ENCODE data around the gene CCL19. TPM values are rescaled to one million over a fixed set of nuclear protein-coding genes. Genes with fewer than 3 reads are reported as not detected.

Gene CCL19
- total RNA-seq, 1 experiment from 2014 or later = not detected

DNA sequence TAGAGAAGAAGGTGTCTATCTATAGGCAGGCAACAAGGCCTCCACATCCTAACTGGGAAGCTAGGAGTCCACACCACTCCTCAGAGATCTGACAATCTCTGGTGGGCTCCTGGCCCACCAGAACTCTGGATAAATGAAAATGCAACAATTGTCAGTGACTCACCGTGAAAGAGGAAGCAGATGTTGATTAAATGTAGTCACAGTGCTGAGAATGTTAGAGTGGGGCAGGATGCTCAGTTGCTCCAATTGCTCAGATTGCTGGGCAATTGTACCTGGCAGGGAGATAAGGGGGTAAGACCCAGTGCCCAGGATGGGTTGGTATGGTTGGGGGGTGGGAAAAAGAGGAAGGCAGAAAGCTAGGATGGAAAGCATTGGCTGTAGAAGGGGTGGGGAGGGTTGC is 4.3 kb downstream of the CCL19 start:
- Histone ChIP-seq H3K36me3 (ENCODE audit: insufficient read depth, low read length, poor library complexity, severe bottlenecking) (no peaks in the 10 kb centered on the region), H3K27me3 (replicated peaks; ENCODE audit: insufficient read depth, low read depth, low read length, poor library complexity) (no peaks in the 10 kb centered on the region), H3K9me3 (ENCODE audit: low read depth, low read length, poor library complexity, severe bottlenecking) (no peaks in the 10 kb centered on the region), H3K4me3 (ENCODE audit: low read depth, low read length, poor library complexity, severe bottlenecking) (no peak overlapping the region), H3K27ac (ENCODE audit: low read depth, low read length, poor library complexity, severe bottlenecking) (no peak overlapping the region), H3K4me1 (ENCODE audit: insufficient read depth, low read length, poor library complexity, severe bottlenecking) (no peaks in the 10 kb centered on the region)
- no TSS peak for BruUV-seq (replicated peaks)
- intact Hi-C loops (cut with micrococcal nuclease; ENCODE audit: unreplicated experiment) = no loop called here
- TF ChIP-seq, protein P1, sequence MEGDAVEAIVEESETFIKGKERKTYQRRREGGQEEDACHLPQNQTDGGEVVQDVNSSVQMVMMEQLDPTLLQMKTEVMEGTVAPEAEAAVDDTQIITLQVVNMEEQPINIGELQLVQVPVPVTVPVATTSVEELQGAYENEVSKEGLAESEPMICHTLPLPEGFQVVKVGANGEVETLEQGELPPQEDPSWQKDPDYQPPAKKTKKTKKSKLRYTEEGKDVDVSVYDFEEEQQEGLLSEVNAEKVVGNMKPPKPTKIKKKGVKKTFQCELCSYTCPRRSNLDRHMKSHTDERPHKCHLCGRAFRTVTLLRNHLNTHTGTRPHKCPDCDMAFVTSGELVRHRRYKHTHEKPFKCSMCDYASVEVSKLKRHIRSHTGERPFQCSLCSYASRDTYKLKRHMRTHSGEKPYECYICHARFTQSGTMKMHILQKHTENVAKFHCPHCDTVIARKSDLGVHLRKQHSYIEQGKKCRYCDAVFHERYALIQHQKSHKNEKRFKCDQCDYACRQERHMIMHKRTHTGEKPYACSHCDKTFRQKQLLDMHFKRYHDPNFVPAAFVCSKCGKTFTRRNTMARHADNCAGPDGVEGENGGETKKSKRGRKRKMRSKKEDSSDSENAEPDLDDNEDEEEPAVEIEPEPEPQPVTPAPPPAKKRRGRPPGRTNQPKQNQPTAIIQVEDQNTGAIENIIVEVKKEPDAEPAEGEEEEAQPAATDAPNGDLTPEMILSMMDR (conservative IDR thresholded peaks at IDR 0.05; ENCODE audit: low read depth, low read length) = no peak
- TF ChIP-seq EZH2 (IDR thresholded peaks at IDR 0.05; ENCODE audit: borderline replicate concordance, low read depth, low read length, poor library complexity, severe bottlenecking) = no peak
- ChIA-PET CTCF (no interaction called here), POLR2A (ENCODE audit: low non-redundant PET) (no interaction called here)
- no peak for DNase-seq (ENCODE audit: low spot score)

DNA sequence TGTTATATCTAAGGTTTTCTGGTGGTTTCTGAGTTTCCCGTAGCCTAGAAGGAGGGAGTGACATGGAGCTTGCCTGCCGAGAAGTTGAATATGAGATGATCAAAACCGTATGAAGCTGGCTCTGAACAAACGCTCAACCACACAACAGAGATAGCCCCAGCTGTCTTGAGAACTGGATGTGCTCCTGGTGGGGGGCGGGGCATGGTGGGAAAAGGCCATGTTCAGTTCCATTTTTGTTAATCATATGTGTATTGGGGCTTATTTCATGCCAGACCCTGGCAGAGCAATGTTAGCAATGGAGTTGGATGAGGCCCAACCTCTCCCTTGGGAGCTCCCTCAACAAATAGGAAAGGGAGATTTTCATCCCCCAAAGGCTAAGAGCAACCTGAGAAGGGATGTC is 4.8 kb downstream of the CCL19 start:
- Histone ChIP-seq H3K36me3 (ENCODE audit: insufficient read depth, low read length, poor library complexity, severe bottlenecking) (no peaks in the 10 kb centered on the region), H3K9me3 (ENCODE audit: low read depth, low read length, poor library complexity, severe bottlenecking) (no peaks in the 10 kb centered on the region), H3K27ac (ENCODE audit: low read depth, low read length, poor library complexity, severe bottlenecking) (no peak overlapping the region), H3K4me1 (ENCODE audit: insufficient read depth, low read length, poor library complexity, severe bottlenecking) (no peaks in the 10 kb centered on the region), H3K4me3 (ENCODE audit: low read depth, low read length, poor library complexity, severe bottlenecking) (no peak overlapping the region), H3K27me3 (replicated peaks; ENCODE audit: insufficient read depth, low read depth, low read length, poor library complexity) (no peaks in the 10 kb centered on the region)
- no peak for DNase-seq (ENCODE audit: low spot score)
- POLR2A ChIA-PET (ENCODE audit: low non-redundant PET) = no interaction called here
- TF ChIP-seq, protein P1 (conservative IDR thresholded peaks at IDR 0.05; ENCODE audit: low read depth, low read length) = no peak
- TF ChIP-seq EZH2 (IDR thresholded peaks at IDR 0.05; ENCODE audit: borderline replicate concordance, low read depth, low read length, poor library complexity, severe bottlenecking) = no peak
- intact Hi-C loops (cut with micrococcal nuclease; ENCODE audit: unreplicated experiment) = no loop called here
- CTCF ChIA-PET = interaction anchor here (0.6 kb wide), 1 partner anchor 14 kb away, joined by 4 read pairs; no protein-coding TSS in a partner anchor
- no TSS peak for BruUV-seq (replicated peaks)

DNA sequence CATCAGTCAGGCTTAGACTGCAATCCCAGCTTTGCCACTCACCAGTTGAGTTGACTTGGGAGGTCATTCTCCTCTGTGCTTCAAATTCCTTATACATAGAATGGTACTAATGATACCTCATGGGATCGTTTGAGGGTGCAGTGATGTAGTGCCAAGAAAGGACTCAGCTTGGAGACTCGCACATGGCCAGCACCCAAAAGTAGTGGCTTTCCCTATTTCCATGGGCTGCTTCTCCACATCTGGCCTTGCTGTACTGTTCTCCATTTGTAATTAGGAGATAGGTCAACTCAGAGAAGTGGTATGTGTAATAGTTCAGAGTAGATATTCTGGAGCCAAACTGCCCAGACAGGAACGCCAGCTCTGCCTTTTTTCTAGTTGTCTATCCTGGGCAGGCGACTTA is 5.5 kb downstream of the CCL19 start:
- ChIA-PET CTCF (interaction anchor here (0.6 kb wide), 1 partner anchor 15 kb away, joined by 4 read pairs; no protein-coding TSS in a partner anchor), POLR2A (ENCODE audit: low non-redundant PET) (interaction anchor here (0.5 kb wide), 1 partner anchor 1875 kb away, joined by 8 read pairs; no protein-coding TSS in a partner anchor)
- Histone ChIP-seq H3K27ac (ENCODE audit: low read depth, low read length, poor library complexity, severe bottlenecking) (no peak overlapping the region), H3K9me3 (ENCODE audit: low read depth, low read length, poor library complexity, severe bottlenecking) (no peaks in the 10 kb centered on the region), H3K27me3 (replicated peaks; ENCODE audit: insufficient read depth, low read depth, low read length, poor library complexity) (no peaks in the 10 kb centered on the region), H3K4me3 (ENCODE audit: low read depth, low read length, poor library complexity, severe bottlenecking) (no peak overlapping the region), H3K36me3 (ENCODE audit: insufficient read depth, low read length, poor library complexity, severe bottlenecking) (no peaks in the 10 kb centered on the region), H3K4me1 (ENCODE audit: insufficient read depth, low read length, poor library complexity, severe bottlenecking) (no peaks in the 10 kb centered on the region)
- BruUV-seq (replicated peaks) = no TSS peak
- no peak for DNase-seq (ENCODE audit: low spot score)
- TF ChIP-seq, protein P1 (conservative IDR thresholded peaks at IDR 0.05; ENCODE audit: low read depth, low read length) = no peak
- no peak for TF ChIP-seq EZH2 (IDR thresholded peaks at IDR 0.05; ENCODE audit: borderline replicate concordance, low read depth, low read length, poor library complexity, severe bottlenecking)
- intact Hi-C loops (cut with micrococcal nuclease; ENCODE audit: unreplicated experiment) = no loop called here

Measured in A673 (cell line).